Hepatocyte (in vitro differentiated cells): ENCODE results near the gene TRAPPC2. TPM values are rescaled to one million over a fixed set of nuclear protein-coding genes. Genes with fewer than 3 reads are reported as not detected.

Experiments
- DNase-seq: peaks from one replicate; pipeline ENCODE4 v3.0.0-alpha.2; 2016; ENCODE audit warnings: low spot score
- H2AFZ ChIP-seq: fragments of 200-600 bp; sonication (generic); 2 replicates; pipeline ENCODE4 v1.6.0; 2016; ENCODE audit warnings: antibody characterized with exemption, mild to moderate bottlenecking
- H3K27ac ChIP-seq: fragments of 200-600 bp; sonication (generic); 2 replicates; pipeline ENCODE4 v1.5.1; 2016; ENCODE audit warnings: mild to moderate bottlenecking
- H3K27me3 ChIP-seq: fragments of 200-600 bp; sonication (generic); 2 replicates; pipeline ENCODE4 v1.6.1; 2016
- H3K36me3 ChIP-seq: fragments of 200-600 bp; sonication (generic); replicated peaks from 2 replicates; pipeline ENCODE4 v1.5.1; 2016; ENCODE audit warnings: low read depth; ENCODE audit not compliant: insufficient read depth
- H3K4me1 ChIP-seq: fragments of 200-600 bp; sonication (generic); 2 replicates; pipeline ENCODE4 v1.5.1; 2016; ENCODE audit warnings: mild to moderate bottlenecking, moderate library complexity; ENCODE audit not compliant: insufficient read depth
- H3K4me2 ChIP-seq: fragments of 200-600 bp; sonication (generic); 2 replicates; pipeline ENCODE4 v1.6.0; 2016
- H3K4me3 ChIP-seq: fragments of 200-600 bp; sonication (generic); 2 replicates; pipeline ENCODE4 v1.5.1; 2016; ENCODE audit warnings: mild to moderate bottlenecking
- H3K79me2 ChIP-seq: fragments of 200-600 bp; sonication (generic); 2 replicates; pipeline ENCODE4 v1.6.0; 2017; ENCODE audit warnings: mild to moderate bottlenecking
- H3K9me2 ChIP-seq: fragments of 200-600 bp; sonication (generic); replicated peaks from 2 replicates; pipeline ENCODE4 v1.6.0; 2017; ENCODE audit warnings: mild to moderate bottlenecking; ENCODE audit not compliant: insufficient read depth
- H3K9me3 ChIP-seq: fragments of 200-600 bp; sonication (generic); 2 replicates; pipeline ENCODE4 v1.5.1; 2016; ENCODE audit warnings: low read depth, mild to moderate bottlenecking
- H4K20me1 ChIP-seq: fragments of 200-600 bp; sonication (generic); 2 replicates; pipeline ENCODE4 v1.6.0; 2016; ENCODE audit warnings: mild to moderate bottlenecking; ENCODE audit not compliant: insufficient read depth, poor library complexity, severe bottlenecking
- EZH2 ChIP-seq: fragments of 200-600 bp; sonication (generic); IDR thresholded peaks from 2 replicates; pipeline ENCODE4 v1.6.1; 2016; ENCODE audit warnings: antibody characterized with exemption, mild to moderate bottlenecking, borderline replicate concordance
- EZH2phosphoT487 ChIP-seq: fragments of 200-600 bp; sonication (generic); IDR thresholded peaks from one replicate; pipeline ENCODE4 v1.6.1; 2018; ENCODE audit warnings: antibody characterized with exemption, mild to moderate bottlenecking, low read depth, moderate library complexity; ENCODE audit not compliant: unreplicated experiment, severe bottlenecking
- WGBS: methylation state at CpG from one replicate; pipeline ENCODE4 v1.1.6; 2016; ENCODE audit warnings: low lambda C conversion rate; ENCODE audit errors: missing lambda C conversion rate; 5-methylcytosine and 5-hydroxymethylcytosine counted together
- polyA plus RNA-seq: library from polyadenylated mRNA; unstranded; fragments of >200 nt; fragmentation: Nextera tagmentation; extraction: Ambion mirVana; gene quantifications from 2 replicates; pipeline ENCODE4 v1.2.1, GENCODE V29; 2016
- total RNA-seq: library from RNA; depleted of rRNA; stranded (reverse); fragments of >200 nt; gene quantifications from 2 replicates; pipeline ENCODE4 v1.2.3, GENCODE V29; 2014
- TF ChIP-seq, protein P1 (sequence below): fragments of 200-600 bp; sonication (generic); IDR thresholded peaks from 2 replicates; pipeline ENCODE4 v1.5.1; 2016; ENCODE audit warnings: antibody characterized with exemption, mild to moderate bottlenecking; ENCODE audit not compliant: poor library complexity

Gene TRAPPC2
- total and polyA plus RNA-seq, 2 experiments from 2014 or later: 15.8 to 24.8 TPM

DNA sequence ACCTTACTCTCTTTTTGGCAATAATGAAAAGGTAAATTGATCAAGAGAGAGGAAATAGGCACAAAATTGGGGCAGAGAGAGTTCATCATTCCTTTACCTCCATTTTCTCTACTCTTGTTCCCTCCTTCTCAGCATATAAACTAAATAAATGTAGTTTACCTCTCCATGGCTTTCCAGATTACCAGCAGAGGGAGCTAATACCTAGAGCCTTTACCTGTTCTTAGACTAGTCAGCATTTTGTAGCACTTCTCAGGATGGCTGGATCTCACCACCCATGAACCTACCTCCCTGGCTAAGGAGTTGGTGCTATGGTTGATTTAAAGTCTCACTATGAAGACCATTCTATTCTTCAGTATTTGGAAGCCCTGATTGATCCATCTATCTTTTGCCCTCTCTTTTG lies 15.8 kb upstream of the TRAPPC2 start:
- Histone ChIP-seq H3K4me3 (no peak overlapping the region), H3K27ac (no peak overlapping the region)
- peak; percentile 38 for DNase-seq

DNA sequence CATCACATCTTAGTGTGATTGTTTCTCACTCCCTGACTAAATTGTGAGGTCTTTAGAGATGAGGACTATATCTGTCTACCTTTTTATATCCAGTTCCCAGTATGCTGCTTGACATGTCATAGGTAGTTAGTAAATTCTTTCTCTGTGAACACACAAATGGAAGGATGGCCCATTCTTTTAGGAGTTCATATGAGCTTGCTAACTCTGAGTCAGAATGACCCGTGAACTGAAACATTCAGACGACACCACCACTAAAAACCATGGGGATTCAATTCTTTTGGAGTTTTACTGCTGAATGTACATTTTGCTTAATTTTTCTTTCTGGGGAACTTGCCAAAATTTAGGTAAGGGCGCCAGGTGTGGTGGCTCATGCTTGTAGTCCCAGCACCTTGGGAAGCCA lies 14.1 kb upstream of the TRAPPC2 start:
- no peaks in the 10 kb centered on the region for H3K79me2 ChIP-seq
- no peaks in the 10 kb centered on the region for H3K9me2 ChIP-seq
- no peak for TF ChIP-seq EZH2
- TF ChIP-seq EZH2phosphoT487: no peak
- TF ChIP-seq, protein P1, sequence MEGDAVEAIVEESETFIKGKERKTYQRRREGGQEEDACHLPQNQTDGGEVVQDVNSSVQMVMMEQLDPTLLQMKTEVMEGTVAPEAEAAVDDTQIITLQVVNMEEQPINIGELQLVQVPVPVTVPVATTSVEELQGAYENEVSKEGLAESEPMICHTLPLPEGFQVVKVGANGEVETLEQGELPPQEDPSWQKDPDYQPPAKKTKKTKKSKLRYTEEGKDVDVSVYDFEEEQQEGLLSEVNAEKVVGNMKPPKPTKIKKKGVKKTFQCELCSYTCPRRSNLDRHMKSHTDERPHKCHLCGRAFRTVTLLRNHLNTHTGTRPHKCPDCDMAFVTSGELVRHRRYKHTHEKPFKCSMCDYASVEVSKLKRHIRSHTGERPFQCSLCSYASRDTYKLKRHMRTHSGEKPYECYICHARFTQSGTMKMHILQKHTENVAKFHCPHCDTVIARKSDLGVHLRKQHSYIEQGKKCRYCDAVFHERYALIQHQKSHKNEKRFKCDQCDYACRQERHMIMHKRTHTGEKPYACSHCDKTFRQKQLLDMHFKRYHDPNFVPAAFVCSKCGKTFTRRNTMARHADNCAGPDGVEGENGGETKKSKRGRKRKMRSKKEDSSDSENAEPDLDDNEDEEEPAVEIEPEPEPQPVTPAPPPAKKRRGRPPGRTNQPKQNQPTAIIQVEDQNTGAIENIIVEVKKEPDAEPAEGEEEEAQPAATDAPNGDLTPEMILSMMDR: no peak
- no peaks in the 10 kb centered on the region for H3K4me1 ChIP-seq
- H3K4me2 ChIP-seq: no peak overlapping the region
- H3K27me3 ChIP-seq: no peaks in the 10 kb centered on the region
- H4K20me1 ChIP-seq: no peaks in the 10 kb centered on the region
- no peak for DNase-seq
- H3K36me3 ChIP-seq: no peaks in the 10 kb centered on the region
- H3K4me3 ChIP-seq: no peak overlapping the region
- no peak overlapping the region for H3K27ac ChIP-seq
- H2AFZ ChIP-seq: no peak overlapping the region
- 86% methylated on average over 3 of the region's 3 CpGs for WGBS
- H3K9me3 ChIP-seq: no peaks in the 10 kb centered on the region

More for the DNA sequence above, 15.8 kb upstream of the TRAPPC2 start:
- no peaks in the 10 kb centered on the region for H3K9me3 ChIP-seq
- H3K4me1 ChIP-seq: no peaks in the 10 kb centered on the region
- TF ChIP-seq, protein P1: peak; percentile 55
- TF ChIP-seq EZH2: no peak
- no peak overlapping the region for H2AFZ ChIP-seq
- no peaks in the 10 kb centered on the region for H3K79me2 ChIP-seq
- H4K20me1 ChIP-seq: no peaks in the 10 kb centered on the region
- no peaks in the 10 kb centered on the region for H3K9me2 ChIP-seq
- H3K4me2 ChIP-seq: no peak overlapping the region
- no peaks in the 10 kb centered on the region for H3K27me3 ChIP-seq
- no peaks in the 10 kb centered on the region for H3K36me3 ChIP-seq

DNA sequence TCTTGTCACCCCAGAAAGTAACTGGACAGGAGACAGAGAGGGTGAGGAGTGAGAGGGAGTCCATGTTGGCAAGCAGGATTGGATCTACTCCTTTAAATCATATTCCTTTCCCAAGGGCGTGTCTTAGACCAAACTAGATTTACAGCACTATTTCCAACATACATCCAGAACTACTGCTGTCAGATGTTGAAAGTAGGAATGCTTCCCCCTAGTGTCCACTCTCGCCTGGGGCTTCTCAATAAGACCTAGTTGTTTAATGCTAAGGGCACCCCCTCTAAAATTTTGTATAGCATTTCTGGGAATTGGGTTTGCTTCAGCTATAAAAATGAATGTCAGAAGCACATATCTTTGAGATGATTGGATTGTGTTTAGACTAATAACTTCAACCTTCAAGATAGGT lies 13.4 kb upstream of the TRAPPC2 start:
- peak; percentile 44 for DNase-seq
- Histone ChIP-seq H3K4me3 (no peak overlapping the region), H3K9me2 (no peaks in the 10 kb centered on the region), H3K79me2 (no peaks in the 10 kb centered on the region), H4K20me1 (no peaks in the 10 kb centered on the region), H3K4me1 (no peaks in the 10 kb centered on the region), H3K9me3 (no peaks in the 10 kb centered on the region), H3K27ac (no peak overlapping the region), H3K27me3 (no peaks in the 10 kb centered on the region), H3K36me3 (no peaks in the 10 kb centered on the region), H3K4me2 (no peak overlapping the region), H2AFZ (no peak overlapping the region)
- TF ChIP-seq, protein P1: peak; percentile 43
- TF ChIP-seq EZH2: no peak
- WGBS: 48% methylated on average over 2 of the region's 2 CpGs
